GM12801 (cell line): Measurements from ENCODE around the gene FAM228B.

Source experiments
- CTCF ChIP-seq: IDR thresholded peaks from one replicate; pipeline ENCODE4 v1.5.1; 2011; ENCODE audit warnings: control low read depth; ENCODE audit not compliant: insufficient read length; ENCODE audit errors: extremely low read depth

The FAM228B gene

GRCh38 chr2:24189551-24189950 lies 66.3 kb downstream of the FAM228B start:
- TF ChIP-seq CTCF = no peak

- TF ChIP-seq CTCF = no peak
Observed at GRCh38 chr2:24190503-24190902, 67.2 kb downstream of the FAM228B start.

- TF ChIP-seq CTCF = no peak
Observed at GRCh38 chr2:24191156-24191555, 67.9 kb downstream of the FAM228B start.

- no peak for TF ChIP-seq CTCF
Observed at GRCh38 chr2:24191848-24192247, 68.6 kb downstream of the FAM228B start.

- TF ChIP-seq CTCF = no peak
Observed at GRCh38 chr2:24199968-24200590, 76.8 kb downstream of the FAM228B start.

- no peak for TF ChIP-seq CTCF
Observed at GRCh38 chr2:24200799-24201198, 77.5 kb downstream of the FAM228B start.

- no peak for TF ChIP-seq CTCF
Observed at GRCh38 chr2:24203029-24203786, 79.9 kb downstream of the FAM228B start.
